HepG2 (cell line): ENCODE results near the gene C2orf81. TPM values are rescaled to one million over a fixed set of nuclear protein-coding genes. Genes with fewer than 3 reads are reported as not detected.

Experiments used
- BCL6 ChIP-seq: IDR thresholded peaks from 2 replicates; pipeline ENCODE4 v1.6.1; 2016; ENCODE audit warnings: missing genetic modification reagents, missing compliant biosample characterization
- CSRNP1 ChIP-seq: sonication (generic); formaldehyde crosslinking; IDR thresholded peaks from 2 replicates; pipeline ENCODE4 v1.8.1; 2023; ENCODE audit warnings: mild to moderate bottlenecking, missing genetic modification reagents
- EEA1 ChIP-seq: sonication (generic); formaldehyde crosslinking; IDR thresholded peaks from 2 replicates; pipeline ENCODE4 v1.5.1; 2020; ENCODE audit warnings: mild to moderate bottlenecking, missing genetic modification reagents, borderline replicate concordance
- ELK4 ChIP-seq: sonication (generic); formaldehyde crosslinking; IDR thresholded peaks from 2 replicates; pipeline ENCODE4 v1.9.0; 2021; ENCODE audit warnings: missing genetic modification reagents, borderline replicate concordance
- FIP1L1 ChIP-seq: fragments of 200-400 bp; formaldehyde crosslinking; IDR thresholded peaks from 2 replicates; pipeline ENCODE4 v1.6.1; 2018; ENCODE audit warnings: low read depth, mild to moderate bottlenecking, low read length, moderate library complexity, borderline replicate concordance; ENCODE audit not compliant: insufficient read depth
- MTF1 ChIP-seq: sonication (generic); formaldehyde crosslinking; IDR thresholded peaks from 2 replicates; pipeline ENCODE4 v1.5.0; 2020; ENCODE audit warnings: missing genetic modification reagents
- NRL ChIP-seq: sonication (generic); formaldehyde crosslinking; IDR thresholded peaks from 2 replicates; pipeline ENCODE4 v1.5.0; 2020; ENCODE audit warnings: missing genetic modification reagents, mild to moderate bottlenecking, moderate library complexity, borderline replicate concordance
- POLR2AphosphoS2 ChIP-seq: IDR thresholded peaks from 2 replicates; pipeline ENCODE4 v1.6.1; 2011; ENCODE audit warnings: low read depth, low read length, improper control_type of control experiment
- USF2 ChIP-seq, 2 experiments: sonication (generic) in 1 of 2; formaldehyde crosslinking in 1 of 2; IDR thresholded peaks; 2 replicates each; pipeline versions ENCODE4 v1.5.1 to v1.6.1; 2011 to 2020; ENCODE audit warnings: borderline replicate concordance in 1 of 2, low read depth in 1 of 2, low read length in 1 of 2, mild to moderate bottlenecking in 1 of 2, missing genetic modification reagents in 1 of 2, moderate library complexity in 1 of 2
- ZBTB1 ChIP-seq: sonication (generic); formaldehyde crosslinking; IDR thresholded peaks from 2 replicates; pipeline ENCODE4 v1.4.0; 2020; ENCODE audit warnings: missing genetic modification reagents, borderline replicate concordance
- ZNF234 ChIP-seq: sonication (generic); formaldehyde crosslinking; conservative IDR thresholded peaks from 2 replicates; pipeline ENCODE4 v1.5.1; 2020; ENCODE audit warnings: mild to moderate bottlenecking, missing genetic modification reagents
- ZNF7 ChIP-seq: IDR thresholded peaks from 2 replicates; pipeline ENCODE4 v1.6.1; 2016; ENCODE audit warnings: missing biosample characterization, missing genetic modification reagents
- ZNF746 ChIP-seq: sonication (generic); formaldehyde crosslinking; IDR thresholded peaks from 2 replicates; pipeline ENCODE4 v1.8.0; 2022; ENCODE audit warnings: mild to moderate bottlenecking, missing genetic modification reagents
- polyA plus RNA-seq, 8 experiments: library from polyadenylated mRNA; depleted of rRNA in 3 of 8; stranded (reverse) in 7 of 8; unstranded in 1 of 8; fragments of >200 nt; fragmentation: Illumina TruSeq in 4 of 8; extraction: Trizol in 4 of 8; gene quantifications; 2 replicates each; pipeline versions ENCODE4 v1.2.1 to v1.2.3, GENCODE V29; 2011 to 2016; ENCODE audit warnings: low read depth in 4 of 8, missing spikeins in 1 of 8, mixed read lengths in 1 of 8; ENCODE audit not compliant: insufficient read depth in 1 of 8
- total RNA-seq, 5 experiments: library from RNA; depleted of rRNA; stranded (reverse); fragments of >200 nt; fragmentation: Illumina TruSeq; extraction: Trizol; gene quantifications; 2 replicates each; pipeline ENCODE4 v1.2.3, GENCODE V29; 2016; ENCODE audit warnings: low read depth in 1 of 5
- TF ChIP-seq, protein P1 (sequence below): sonication (generic); formaldehyde crosslinking; IDR thresholded peaks from 2 replicates; pipeline ENCODE4 v1.5.1; 2020; ENCODE audit warnings: missing genetic modification reagents, mild to moderate bottlenecking, borderline replicate concordance
- TF ChIP-seq, protein P2 (sequence below): sonication (generic); formaldehyde crosslinking; IDR thresholded peaks from 2 replicates; pipeline ENCODE4 v1.8.1; 2023; ENCODE audit warnings: mild to moderate bottlenecking, moderate library complexity, missing genetic modification reagents
- TF ChIP-seq, protein P3 (sequence below): sonication (generic); formaldehyde crosslinking; IDR thresholded peaks from 2 replicates; pipeline ENCODE4 v1.4.0; 2020; ENCODE audit warnings: low read depth, missing genetic modification reagents

C2orf81 gene
- total and polyA plus RNA-seq, 2 of the 13 experiments (the other 11 are each of a cell fraction or from before 2014, with no cell fraction given) = 0.15 to 0.17 TPM

DNA sequence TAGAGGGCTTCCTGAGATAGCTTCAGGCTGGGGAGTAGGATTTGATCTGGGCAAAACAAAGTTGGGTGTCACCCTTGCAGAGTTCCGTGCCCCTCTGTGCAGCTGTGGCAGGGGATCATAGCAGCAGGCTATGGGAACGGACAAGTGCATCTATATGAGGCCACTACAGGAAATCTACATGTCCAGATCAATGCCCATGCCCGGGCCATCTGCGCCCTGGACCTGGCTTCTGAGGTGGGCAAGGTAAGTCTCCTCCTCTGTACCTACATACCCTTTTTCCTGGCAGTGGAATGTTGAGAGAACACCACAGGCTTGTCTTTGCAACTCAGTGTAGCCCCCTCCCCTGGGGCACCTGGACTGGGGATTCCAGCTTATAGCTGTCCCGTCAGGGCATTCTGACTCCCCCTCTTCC is 3.6 kb upstream of the C2orf81 start (continued):
- TF ChIP-seq, protein P1, sequence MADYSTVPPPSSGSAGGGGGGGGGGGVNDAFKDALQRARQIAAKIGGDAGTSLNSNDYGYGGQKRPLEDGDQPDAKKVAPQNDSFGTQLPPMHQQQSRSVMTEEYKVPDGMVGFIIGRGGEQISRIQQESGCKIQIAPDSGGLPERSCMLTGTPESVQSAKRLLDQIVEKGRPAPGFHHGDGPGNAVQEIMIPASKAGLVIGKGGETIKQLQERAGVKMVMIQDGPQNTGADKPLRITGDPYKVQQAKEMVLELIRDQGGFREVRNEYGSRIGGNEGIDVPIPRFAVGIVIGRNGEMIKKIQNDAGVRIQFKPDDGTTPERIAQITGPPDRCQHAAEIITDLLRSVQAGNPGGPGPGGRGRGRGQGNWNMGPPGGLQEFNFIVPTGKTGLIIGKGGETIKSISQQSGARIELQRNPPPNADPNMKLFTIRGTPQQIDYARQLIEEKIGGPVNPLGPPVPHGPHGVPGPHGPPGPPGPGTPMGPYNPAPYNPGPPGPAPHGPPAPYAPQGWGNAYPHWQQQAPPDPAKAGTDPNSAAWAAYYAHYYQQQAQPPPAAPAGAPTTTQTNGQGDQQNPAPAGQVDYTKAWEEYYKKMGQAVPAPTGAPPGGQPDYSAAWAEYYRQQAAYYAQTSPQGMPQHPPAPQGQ (CRISPR knock-in tag) = no peak
- no peak for TF ChIP-seq ZNF234 (CRISPR knock-in tag)
- TF ChIP-seq CSRNP1 (CRISPR knock-in tag) = no peak
- TF ChIP-seq, protein P2, sequence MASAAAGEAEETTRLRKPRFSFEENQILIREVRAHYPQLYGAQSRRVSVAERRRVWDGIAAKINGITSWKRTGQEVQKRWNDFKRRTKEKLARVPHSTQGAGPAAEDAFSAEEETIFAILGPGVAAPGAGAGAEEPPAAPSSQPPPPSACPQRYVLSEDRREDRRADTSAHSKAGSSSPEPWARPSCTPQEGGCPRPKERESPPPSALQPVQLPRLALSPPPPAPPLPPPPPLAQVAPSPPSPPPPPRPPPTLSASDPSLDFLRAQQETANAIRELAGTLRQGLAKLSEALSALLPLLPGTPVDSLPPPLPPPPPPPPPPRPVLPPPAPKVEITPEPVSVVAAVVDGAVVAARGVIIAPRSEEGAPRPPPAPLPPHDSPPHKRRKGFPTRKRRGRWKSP (CRISPR knock-in tag) = peak; percentile 16
- no peak for TF ChIP-seq EEA1 (CRISPR knock-in tag)
- no peak for TF ChIP-seq FIP1L1
- 0 out of 2 replicates have a peak, but pooled peaks have one; percentile 54 for TF ChIP-seq POLR2AphosphoS2
- TF ChIP-seq ZBTB1 (CRISPR knock-in tag) = no peak
- TF ChIP-seq MTF1 (CRISPR knock-in tag) = no peak
- TF ChIP-seq, protein P3, sequence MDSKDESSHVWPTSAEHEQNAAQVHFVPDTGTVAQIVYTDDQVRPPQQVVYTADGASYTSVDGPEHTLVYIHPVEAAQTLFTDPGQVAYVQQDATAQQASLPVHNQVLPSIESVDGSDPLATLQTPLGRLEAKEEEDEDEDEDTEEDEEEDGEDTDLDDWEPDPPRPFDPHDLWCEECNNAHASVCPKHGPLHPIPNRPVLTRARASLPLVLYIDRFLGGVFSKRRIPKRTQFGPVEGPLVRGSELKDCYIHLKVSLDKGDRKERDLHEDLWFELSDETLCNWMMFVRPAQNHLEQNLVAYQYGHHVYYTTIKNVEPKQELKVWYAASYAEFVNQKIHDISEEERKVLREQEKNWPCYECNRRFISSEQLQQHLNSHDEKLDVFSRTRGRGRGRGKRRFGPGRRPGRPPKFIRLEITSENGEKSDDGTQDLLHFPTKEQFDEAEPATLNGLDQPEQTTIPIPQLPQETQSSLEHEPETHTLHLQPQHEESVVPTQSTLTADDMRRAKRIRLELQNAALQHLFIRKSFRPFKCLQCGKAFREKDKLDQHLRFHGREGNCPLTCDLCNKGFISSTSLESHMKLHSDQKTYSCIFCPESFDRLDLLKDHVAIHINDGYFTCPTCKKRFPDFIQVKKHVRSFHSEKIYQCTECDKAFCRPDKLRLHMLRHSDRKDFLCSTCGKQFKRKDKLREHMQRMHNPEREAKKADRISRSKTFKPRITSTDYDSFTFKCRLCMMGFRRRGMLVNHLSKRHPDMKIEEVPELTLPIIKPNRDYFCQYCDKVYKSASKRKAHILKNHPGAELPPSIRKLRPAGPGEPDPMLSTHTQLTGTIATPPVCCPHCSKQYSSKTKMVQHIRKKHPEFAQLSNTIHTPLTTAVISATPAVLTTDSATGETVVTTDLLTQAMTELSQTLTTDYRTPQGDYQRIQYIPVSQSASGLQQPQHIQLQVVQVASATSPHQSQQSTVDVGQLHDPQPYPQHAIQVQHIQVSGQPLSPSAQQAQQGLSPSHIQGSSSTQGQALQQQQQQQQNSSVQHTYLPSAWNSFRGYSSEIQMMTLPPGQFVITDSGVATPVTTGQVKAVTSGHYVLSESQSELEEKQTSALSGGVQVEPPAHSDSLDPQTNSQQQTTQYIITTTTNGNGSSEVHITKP (CRISPR knock-in tag) = no peak
- TF ChIP-seq ZNF746 (CRISPR knock-in tag) = no peak
- TF ChIP-seq BCL6 (CRISPR knock-in tag) = no peak
- no peak for TF ChIP-seq NRL (CRISPR knock-in tag)
- no peak; the same call in 1 of the 2 replicates for TF ChIP-seq ELK4 (CRISPR knock-in tag)
- no peak for TF ChIP-seq USF2 (IDR thresholded peaks at IDR 0.05; ENCODE audit: low read depth, low read length)
- no peak for TF ChIP-seq USF2 (CRISPR knock-in tag; IDR thresholded peaks at IDR 0.05; ENCODE audit: borderline replicate concordance)
- no peak for TF ChIP-seq ZNF7 (CRISPR knock-in tag)
